K562 (cell line): ENCODE measurements around the gene RNU11. TPM values are rescaled to one million over a fixed set of nuclear protein-coding genes. Genes with fewer than 3 reads are reported as not detected.

Source experiments
- CCAR2 ChIP-seq: fragments of 200-400 bp; formaldehyde crosslinking; IDR thresholded peaks from 2 replicates; pipeline ENCODE4 v1.6.1; 2017; ENCODE audit warnings: mild to moderate bottlenecking, low read depth, low read length
- CREBBP ChIP-seq: IDR thresholded peaks from one replicate; pipeline ENCODE4 v1.6.1; 2012; ENCODE audit warnings: low read depth, mild to moderate bottlenecking, control low read depth, inconsistent platforms, low read length
- HLTF ChIP-seq: fragments of 450-650 bp; IDR thresholded peaks from 2 replicates; pipeline ENCODE4 v1.6.1; 2016
- IFI16 ChIP-seq: fragments of 250-450 bp; sonication (Bioruptor Pico); IDR thresholded peaks from 2 replicates; pipeline ENCODE4 v2.1.2; 2022; ENCODE audit warnings: mild to moderate bottlenecking, inconsistent platforms
- MITF ChIP-seq: IDR thresholded peaks from 2 replicates; pipeline ENCODE4 v1.6.1; 2014; ENCODE audit warnings: antibody characterized with exemption
- PCBP1 ChIP-seq: fragments of 200-400 bp; formaldehyde crosslinking; IDR thresholded peaks from 2 replicates; pipeline ENCODE4 v1.6.1; 2018; ENCODE audit warnings: mild to moderate bottlenecking, low read depth, low read length; ENCODE audit not compliant: poor library complexity, severe bottlenecking
- POLR2B ChIP-seq: fragments of 450-650 bp; IDR thresholded peaks from 2 replicates; pipeline ENCODE4 v1.6.1; 2018; ENCODE audit warnings: low read depth; ENCODE audit not compliant: partially characterized antibody
- PRPF4 ChIP-seq: fragments of 200-400 bp; formaldehyde crosslinking; IDR thresholded peaks from one replicate; pipeline ENCODE4 v1.6.1; 2017; ENCODE audit warnings: low read length, low read depth, mild to moderate bottlenecking; ENCODE audit not compliant: insufficient read depth, poor library complexity, severe bottlenecking
- SAP30 ChIP-seq: fragments of 200-600 bp; sonication (generic); IDR thresholded peaks from 2 replicates; pipeline ENCODE4 v1.6.1; 2012; ENCODE audit warnings: borderline replicate concordance, low read depth, mild to moderate bottlenecking, moderate library complexity, low read length, control low read depth, inconsistent platforms; ENCODE audit not compliant: insufficient read depth, poor library complexity, severe bottlenecking
- SMARCA5 ChIP-seq: fragments of 450-650 bp; IDR thresholded peaks from 2 replicates; pipeline ENCODE4 v1.6.1; 2016
- TGIF2 ChIP-seq: sonication (generic); formaldehyde crosslinking; IDR thresholded peaks from 2 replicates; pipeline ENCODE4 v1.8.1; 2022; ENCODE audit warnings: mild to moderate bottlenecking, missing genetic modification reagents, moderate library complexity
- USF2 ChIP-seq: sonication (generic); formaldehyde crosslinking; IDR thresholded peaks from 2 replicates; pipeline ENCODE4 v1.5.0; 2020; ENCODE audit warnings: missing genetic modification reagents
- ZBTB12 ChIP-seq: fragments of 250-450 bp; sonication (Bioruptor Pico); IDR thresholded peaks from 2 replicates; pipeline ENCODE4 v1.4.0; 2020
- ZNF77 ChIP-seq: fragments of 250-450 bp; sonication (Bioruptor Pico); IDR thresholded peaks from 2 replicates; pipeline ENCODE4 v1.5.0; 2020
- polyA plus RNA-seq, 8 experiments: library from polyadenylated mRNA; depleted of rRNA in 4 of 8; stranded (reverse) in 5 of 8; unstranded in 3 of 8; fragments of >200 nt; fragmentation: Nextera tagmentation in 2 of 8; fragmentation: Illumina TruSeq in 1 of 8; extraction: Ambion mirVana in 2 of 8; extraction: Trizol in 1 of 8; gene quantifications; 2 replicates each; pipeline versions ENCODE4 v1.2.1 to v1.2.3, GENCODE V29; 2011 to 2014; ENCODE audit warnings: inconsistent platforms in 1 of 8, missing spikeins in 1 of 8
- total RNA-seq, 7 experiments: library from RNA; depleted of rRNA in 6 of 7; stranded (reverse); fragments of >200 nt in 6 of 7; fragmentation: Illumina TruSeq in 2 of 7; extraction: Trizol in 2 of 7; gene quantifications; 2 replicates each; pipeline versions ENCODE4 v1.2.1 to v1.2.3, GENCODE V29; 2011 to 2021; ENCODE audit warnings: low replicate concordance in 1 of 7
- TF ChIP-seq, protein P1 (sequence below): sonication (generic); formaldehyde crosslinking; IDR thresholded peaks from 2 replicates; pipeline ENCODE4 v1.8.0; 2022; ENCODE audit warnings: missing genetic modification reagents, mild to moderate bottlenecking, borderline replicate concordance
- TF ChIP-seq, protein P2 (sequence below): IDR thresholded peaks from 2 replicates; pipeline ENCODE4 v1.6.1; 2016; ENCODE audit warnings: missing genetic modification characterization, missing compliant biosample characterization
- TF ChIP-seq, protein P3 (sequence below): fragments of 450-650 bp; conservative IDR thresholded peaks from 2 replicates; pipeline ENCODE4 v1.6.1; 2016; ENCODE audit warnings: missing genetic modification characterization, low read depth, mild to moderate bottlenecking, missing compliant biosample characterization, moderate library complexity

The RNU11 gene
- total and polyA plus RNA-seq, 9 of the 15 experiments (the other 6 are each of a cell fraction or from before 2014, with no cell fraction given), result not detected

DNA sequence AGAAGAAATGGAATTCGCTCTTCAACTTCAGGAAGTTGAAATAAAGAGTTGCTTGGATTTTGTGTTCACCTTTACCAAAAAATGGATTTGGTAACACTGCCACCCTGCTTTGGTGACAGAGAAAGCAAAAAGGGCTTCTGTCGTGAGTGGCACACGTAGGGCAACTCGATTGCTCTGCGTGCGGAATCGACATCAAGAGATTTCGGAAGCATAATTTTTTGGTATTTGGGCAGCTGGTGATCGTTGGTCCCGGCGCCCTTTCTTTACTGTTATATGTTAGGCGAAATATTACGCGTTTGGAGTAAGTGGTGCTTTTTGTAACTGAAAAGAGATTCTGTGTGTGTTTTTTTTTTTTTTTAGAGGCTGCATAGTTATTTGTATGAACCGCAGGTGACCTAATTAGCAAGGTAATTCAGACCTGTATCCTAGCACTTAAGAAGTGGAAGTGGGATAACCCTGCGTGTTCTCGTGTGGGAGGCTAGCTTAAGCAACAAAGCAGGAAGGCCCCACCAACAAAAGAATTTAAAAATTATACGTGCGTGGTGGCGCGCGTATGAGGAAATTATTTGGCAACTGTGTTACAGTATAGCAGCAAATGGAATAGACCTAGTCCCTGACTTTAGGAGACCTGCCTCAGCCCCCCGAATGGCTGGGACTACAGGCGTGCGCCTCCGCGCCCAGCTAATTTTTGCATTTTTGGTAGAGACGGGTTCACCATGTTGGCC is at the start of gene RNU11 (continued):
- TF ChIP-seq IFI16 (CRISPR knock-in tag) (peak; percentile 75; the same call in 1 of the 2 replicates), CREBBP (peak; percentile 99), MITF (peak; percentile 73), PRPF4 (peak; percentile 48), USF2 (no peak), HLTF (peak; percentile 99), ZBTB12 (no peak; the same call in none of the 2 replicates), PCBP1 (no peak), TGIF2 (CRISPR knock-in tag) (peak; percentile 99), SAP30 (peak; percentile 30), CCAR2 (no peak; the same call in 1 of the 2 replicates), ZNF77 (CRISPR knock-in tag) (peak; percentile 95), SMARCA5 (no peak), POLR2B (peak; percentile 100)
- TF ChIP-seq, protein P1, sequence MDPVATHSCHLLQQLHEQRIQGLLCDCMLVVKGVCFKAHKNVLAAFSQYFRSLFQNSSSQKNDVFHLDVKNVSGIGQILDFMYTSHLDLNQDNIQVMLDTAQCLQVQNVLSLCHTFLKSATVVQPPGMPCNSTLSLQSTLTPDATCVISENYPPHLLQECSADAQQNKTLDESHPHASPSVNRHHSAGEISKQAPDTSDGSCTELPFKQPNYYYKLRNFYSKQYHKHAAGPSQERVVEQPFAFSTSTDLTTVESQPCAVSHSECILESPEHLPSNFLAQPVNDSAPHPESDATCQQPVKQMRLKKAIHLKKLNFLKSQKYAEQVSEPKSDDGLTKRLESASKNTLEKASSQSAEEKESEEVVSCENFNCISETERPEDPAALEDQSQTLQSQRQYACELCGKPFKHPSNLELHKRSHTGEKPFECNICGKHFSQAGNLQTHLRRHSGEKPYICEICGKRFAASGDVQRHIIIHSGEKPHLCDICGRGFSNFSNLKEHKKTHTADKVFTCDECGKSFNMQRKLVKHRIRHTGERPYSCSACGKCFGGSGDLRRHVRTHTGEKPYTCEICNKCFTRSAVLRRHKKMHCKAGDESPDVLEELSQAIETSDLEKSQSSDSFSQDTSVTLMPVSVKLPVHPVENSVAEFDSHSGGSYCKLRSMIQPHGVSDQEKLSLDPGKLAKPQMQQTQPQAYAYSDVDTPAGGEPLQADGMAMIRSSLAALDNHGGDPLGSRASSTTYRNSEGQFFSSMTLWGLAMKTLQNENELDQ (CRISPR knock-in tag), result no peak; the same call in none of the 2 replicates
- TF ChIP-seq, protein P2, sequence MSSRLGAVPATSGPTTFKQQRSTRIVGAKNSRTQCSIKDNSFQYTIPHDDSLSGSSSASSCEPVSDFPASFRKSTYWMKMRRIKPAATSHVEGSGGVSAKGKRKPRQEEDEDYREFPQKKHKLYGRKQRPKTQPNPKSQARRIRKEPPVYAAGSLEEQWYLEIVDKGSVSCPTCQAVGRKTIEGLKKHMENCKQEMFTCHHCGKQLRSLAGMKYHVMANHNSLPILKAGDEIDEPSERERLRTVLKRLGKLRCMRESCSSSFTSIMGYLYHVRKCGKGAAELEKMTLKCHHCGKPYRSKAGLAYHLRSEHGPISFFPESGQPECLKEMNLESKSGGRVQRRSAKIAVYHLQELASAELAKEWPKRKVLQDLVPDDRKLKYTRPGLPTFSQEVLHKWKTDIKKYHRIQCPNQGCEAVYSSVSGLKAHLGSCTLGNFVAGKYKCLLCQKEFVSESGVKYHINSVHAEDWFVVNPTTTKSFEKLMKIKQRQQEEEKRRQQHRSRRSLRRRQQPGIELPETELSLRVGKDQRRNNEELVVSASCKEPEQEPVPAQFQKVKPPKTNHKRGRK (tag), result no peak
- TF ChIP-seq, protein P3, sequence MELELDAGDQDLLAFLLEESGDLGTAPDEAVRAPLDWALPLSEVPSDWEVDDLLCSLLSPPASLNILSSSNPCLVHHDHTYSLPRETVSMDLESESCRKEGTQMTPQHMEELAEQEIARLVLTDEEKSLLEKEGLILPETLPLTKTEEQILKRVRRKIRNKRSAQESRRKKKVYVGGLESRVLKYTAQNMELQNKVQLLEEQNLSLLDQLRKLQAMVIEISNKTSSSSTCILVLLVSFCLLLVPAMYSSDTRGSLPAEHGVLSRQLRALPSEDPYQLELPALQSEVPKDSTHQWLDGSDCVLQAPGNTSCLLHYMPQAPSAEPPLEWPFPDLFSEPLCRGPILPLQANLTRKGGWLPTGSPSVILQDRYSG (tag), result no peak
